ENCODE results near the gene P2RX1. TPM values are rescaled to one million over a fixed set of nuclear protein-coding genes. Genes with fewer than 3 reads are reported as not detected.
A peak's percentile ranks its signal among the peaks of the same experiment; 100 is the strongest.

P2RX1 gene
- total RNA-seq, 1 donor from 2014 or later: 0.16 TPM

DNA sequence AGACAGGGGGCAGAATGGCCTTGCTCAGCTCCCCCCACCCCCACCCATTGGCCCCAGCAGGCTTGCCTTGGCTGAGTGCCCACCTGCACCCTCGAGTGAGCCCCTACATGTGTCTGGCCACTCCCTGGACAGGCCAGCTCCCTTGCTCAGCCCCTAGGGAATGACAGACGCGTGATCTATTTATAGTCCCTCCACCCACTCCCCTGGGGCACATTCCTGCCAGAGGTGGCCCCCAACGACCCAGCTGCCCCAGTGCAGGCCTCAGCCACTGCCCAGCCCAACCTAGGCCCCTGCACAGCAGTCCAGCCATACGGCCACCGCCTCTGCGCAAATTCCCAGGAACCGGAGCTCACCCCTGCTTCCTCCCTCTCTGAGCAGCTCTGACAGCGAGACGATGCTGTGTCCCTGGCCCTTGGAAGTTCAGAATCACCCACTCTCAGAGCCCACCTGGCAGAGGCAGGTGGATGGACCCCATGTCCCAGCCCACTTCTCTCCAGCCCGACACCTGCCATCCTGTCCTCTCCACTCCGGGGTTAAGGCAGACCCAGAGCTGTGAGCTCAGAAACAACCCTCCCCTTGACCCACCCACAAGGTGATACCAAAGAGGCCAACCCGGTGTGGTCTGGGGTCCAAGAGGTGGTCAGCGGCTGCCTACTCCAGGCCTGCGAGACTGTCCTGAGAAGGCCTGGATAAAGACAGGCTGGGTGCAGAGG, 11.5 kb upstream of the P2RX1 start:
- DNase-seq (ENCODE audit: missing footprints): no peak
- intact Hi-C loops (cut with DNase I): no loop called here
- ATAC-seq: no peak

DNA sequence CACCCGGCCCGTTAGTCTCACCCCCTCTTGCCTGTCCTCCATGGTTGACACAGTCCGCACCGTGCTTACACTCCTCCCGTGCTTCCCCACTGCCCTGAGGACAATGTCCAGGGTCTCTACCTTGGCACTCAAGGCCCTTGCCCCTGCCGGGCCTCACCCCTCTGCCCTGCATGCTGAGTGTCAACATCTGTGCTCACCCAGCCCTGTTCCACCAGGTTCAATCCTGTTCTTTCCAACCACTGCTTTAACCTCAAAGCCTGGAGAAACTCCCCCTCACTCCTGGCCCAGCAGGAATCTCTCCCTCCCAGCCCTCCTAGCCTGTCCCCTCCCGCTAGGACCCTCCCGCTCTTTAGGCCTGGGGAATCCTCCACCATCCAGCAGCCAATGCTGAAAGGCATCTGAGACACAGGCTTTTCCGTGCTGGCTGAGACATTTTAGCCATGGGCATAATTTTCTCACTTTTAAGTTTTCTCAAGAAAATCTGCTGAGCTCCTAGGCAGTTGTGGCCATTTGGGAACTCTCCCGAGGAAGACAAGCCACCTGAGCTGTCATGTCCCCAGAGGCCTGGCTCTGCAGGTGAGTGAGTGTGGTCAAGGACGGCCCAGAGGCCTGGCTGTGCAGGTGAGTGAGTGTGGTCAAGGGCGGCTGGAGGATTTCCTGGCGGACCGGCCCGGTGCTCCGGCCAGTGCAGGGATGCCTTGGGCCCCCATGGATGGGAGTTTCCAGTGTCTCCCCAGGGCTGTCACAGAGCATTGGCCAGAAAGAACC, 10.8 kb upstream of the P2RX1 start:
- ATAC-seq (no peak), DNase-seq (ENCODE audit: missing footprints) (no peak)
- intact Hi-C loops (cut with DNase I): no loop called here

DNA sequence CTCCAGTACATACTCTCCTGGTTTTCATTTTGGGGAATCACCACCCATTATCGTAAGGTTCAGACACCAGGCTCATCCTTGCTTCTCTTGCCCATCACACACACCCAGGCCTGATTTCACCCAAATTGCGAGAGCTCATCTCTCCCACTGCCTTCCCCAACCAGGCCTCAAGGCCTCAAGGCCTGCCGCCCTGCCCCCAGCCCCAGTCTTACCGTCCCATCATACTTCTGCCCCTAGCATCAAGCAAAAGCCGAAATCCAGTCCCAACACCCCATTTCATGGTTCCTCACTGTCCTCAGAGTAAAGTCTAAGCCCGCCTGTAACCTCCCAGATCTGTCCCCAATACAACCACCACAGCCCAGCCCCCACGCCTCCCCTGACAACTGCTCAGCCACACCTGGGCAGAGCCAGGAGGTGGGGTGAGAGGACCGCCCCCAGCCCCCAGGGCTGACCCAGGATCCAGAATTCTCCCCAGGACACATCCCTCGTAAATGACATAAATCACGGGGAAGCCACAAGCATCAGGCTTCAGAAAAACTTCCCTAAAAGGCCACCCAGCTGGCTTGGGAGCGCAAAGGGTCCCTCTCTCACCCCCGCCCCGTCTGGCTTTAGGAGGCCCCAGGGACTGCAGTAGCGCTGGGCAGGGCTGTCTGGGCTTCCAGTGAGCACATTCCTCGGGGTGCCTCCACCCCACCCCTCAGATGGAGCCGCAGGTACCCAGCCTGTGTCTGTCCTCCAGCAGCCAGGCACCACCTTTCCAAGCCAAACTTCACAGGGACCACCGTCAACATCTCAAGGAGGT, 9.6 kb upstream of the P2RX1 start:
- ATAC-seq: no peak
- DNase-seq (ENCODE audit: missing footprints): no peak
- intact Hi-C loops (cut with DNase I): no loop called here

DNA sequence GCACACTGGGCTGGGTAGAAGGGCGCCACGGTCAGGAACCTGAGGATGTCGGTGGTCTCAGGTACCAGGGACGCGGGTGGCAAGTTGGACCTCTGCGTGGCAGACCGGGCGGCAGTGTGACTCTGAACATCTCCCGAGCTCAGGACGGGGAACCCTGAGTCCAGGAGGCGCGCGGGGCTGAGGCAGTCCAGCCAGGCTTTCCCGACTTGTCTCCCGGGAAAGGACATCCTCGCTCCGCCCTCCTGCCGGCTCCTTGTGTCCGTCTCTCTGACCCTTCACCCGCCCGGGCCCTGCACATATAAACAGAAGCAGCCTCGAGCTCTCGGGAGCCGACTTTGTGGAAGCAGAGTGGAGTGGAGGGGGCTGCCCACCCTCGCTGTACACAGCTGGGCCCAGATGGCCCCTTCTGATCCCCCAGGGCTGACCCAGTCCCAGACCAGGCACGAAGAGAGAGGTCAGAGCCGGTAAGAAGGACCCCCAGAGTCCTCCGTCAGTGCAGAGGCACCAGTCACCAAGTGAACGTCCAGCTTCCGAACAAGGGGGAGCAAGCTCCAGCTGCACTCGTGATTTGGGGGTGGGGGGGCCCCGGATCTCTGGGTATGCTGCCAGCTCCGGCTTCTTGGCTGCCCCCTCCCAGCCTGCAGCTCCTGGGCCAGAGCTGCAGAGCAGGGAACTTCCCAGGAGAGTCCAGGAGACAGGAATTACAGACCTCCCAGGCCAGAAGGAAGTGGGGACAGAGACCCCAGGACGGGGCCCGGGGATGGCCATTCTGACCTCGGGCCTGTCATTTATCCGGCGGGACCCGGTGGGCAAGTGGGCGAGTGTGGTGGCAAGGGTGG, 8.5 kb upstream of the P2RX1 start:
- ATAC-seq (peak; percentile 30), DNase-seq (ENCODE audit: missing footprints) (peak; percentile 71)
- intact Hi-C loops (cut with DNase I): no loop called here

DNA sequence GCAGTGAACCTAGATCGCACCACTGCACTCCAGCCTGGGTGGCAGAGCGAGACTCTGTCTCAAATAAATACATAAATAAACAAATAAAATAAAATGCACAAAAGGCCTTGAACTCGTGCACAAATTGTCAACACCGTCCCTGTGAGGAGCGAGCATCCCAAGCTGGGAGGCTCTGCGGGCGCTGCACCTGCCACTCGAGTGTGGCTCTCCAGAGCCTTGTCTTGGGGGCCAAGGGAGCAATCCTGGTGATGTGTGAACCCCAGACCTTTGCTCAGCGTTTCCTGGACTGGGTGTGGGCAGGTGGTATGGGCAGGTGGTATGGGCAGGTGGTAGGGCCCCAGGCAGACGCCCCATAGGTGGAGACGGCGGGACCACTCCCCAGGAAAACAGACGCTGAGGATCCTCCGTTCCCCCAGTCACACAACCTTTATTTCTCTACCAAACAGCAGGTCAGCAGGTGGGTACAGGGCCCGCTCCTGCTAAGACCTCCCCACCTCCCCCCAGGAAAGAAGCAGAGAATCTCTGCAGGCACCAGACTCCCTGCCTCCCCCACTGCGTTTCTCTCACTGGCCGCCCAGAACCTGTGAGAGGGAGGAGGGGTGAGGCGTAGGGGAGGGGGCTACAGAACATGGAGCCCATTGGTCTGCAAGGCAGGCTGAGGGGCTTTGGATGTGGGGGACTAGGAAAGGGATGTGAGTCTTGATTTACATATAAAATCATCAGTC, 7.4 kb upstream of the P2RX1 start:
- DNase-seq (ENCODE audit: missing footprints) (peak; percentile 32), ATAC-seq (no peak)
- intact Hi-C loops (cut with DNase I): no loop called here

DNA sequence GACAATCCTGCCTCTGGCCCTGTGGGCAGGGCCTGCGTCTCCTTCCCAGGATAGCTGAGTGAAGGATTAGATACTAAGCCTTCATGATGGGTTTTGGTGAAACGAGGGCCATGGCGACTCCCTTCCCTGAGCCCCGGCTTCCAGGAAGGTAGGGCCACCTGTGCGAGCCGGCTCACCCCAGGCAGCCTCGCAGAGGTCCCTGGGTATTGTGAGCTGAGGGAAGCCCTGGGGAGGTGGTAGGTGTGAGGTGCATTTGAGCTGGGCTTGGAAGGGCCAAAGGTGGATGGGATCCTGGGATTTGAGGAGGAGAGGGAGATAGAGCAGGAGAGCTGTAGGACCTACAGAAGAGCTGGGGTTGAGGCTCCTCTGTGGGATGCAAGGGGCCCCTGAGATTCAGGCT, 6.5 kb upstream of the P2RX1 start:
- intact Hi-C loops (cut with DNase I): no loop called here
- ATAC-seq (no peak), DNase-seq (ENCODE audit: missing footprints) (peak; percentile 32)

DNA sequence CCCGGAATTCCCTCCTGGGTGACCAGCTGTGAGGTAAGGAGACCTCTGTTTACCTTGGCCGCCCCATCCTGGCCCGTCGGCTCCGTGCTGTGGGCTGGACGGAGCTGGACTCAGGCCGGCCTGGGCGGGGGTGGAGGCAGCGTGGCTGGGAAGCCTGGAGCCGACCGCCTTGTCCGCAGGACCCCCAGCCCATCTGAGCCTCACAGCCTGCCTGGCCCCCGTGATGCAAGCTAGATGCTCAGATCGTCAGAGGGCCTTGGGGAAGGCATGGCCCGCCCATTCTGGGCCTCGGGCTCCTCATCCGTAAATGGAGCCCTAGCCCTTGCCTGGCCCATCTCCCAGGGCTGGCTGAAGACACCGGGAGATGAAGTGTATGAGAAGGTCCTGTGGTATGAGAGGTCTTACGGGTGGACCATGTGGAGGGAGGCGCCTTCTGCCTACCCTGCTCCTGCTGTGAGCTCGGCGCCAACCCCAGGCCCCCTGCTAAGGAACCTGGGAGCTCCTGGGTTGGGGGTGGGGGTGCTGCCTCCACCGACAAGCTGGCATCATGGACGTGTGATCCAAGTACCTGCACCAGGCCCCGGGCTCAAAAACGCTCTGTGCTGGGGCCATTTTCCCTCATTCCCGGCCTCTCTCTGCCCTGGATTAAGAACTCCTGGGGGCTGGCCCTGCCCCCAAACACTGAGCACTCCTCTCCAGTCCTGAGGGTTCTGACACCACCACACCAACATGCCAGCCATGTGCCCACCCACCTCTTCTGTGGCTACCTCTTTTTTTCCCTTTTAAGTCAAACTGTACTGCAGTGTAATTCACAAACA, 5.4 kb upstream of the P2RX1 start:
- ATAC-seq: no peak
- intact Hi-C loops (cut with DNase I): no loop called here
- DNase-seq (ENCODE audit: missing footprints): peak; percentile 66

DNA sequence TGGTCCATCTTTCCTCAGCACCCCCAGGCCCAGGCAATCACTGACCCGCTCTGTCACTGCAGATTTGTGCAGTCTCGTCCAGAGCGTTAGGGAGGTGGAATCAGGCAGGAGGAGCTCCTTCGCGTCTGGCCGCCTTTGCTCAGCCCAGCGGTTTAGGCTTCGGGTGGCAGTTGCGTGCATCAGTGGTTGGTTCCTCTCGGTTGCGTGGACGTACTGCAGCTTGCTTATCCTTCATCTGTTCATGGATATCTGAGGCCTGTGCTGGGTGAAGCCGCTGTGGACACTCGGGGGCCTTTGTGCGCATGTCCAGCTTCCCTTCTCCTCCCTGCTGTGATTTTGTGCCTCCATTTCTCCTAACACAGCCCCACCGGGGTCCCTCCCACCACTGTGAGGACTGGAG, 4.7 kb upstream of the P2RX1 start:
- peak; percentile 43 for DNase-seq (ENCODE audit: missing footprints)
- intact Hi-C loops (cut with DNase I): no loop called here
- no peak for ATAC-seq

DNA sequence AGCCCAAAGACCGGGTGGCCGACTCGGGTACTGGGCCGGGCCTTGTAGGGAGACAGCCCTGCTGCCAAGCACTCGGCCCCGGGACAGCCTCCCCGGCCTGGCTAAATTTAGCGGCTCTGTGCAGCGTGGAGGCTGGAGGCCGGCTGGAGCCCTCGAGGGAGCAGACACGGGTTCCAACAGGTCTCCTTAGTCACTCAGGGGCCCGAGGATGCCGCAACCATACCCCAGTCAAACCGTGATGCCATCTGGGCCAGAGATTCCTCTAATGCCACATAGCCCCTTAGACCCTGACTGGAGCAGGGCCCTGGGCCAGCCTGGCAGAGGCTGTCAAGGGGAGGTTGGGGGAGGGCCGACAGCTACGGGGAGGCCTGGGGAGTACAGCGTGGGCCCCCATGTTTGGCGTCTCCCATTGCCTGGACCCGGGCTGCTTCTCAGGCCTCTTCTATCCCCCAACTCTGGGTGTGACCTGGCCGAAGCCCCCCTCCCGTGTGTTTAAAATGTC, 2.9 kb upstream of the P2RX1 start:
- DNase-seq (ENCODE audit: missing footprints) (peak; percentile 11), ATAC-seq (peak; percentile 43)
- intact Hi-C loops (cut with DNase I): loop anchor here (5.0 kb wide), 1 partner anchor 83 kb away; no protein-coding TSS in a partner anchor

DNA sequence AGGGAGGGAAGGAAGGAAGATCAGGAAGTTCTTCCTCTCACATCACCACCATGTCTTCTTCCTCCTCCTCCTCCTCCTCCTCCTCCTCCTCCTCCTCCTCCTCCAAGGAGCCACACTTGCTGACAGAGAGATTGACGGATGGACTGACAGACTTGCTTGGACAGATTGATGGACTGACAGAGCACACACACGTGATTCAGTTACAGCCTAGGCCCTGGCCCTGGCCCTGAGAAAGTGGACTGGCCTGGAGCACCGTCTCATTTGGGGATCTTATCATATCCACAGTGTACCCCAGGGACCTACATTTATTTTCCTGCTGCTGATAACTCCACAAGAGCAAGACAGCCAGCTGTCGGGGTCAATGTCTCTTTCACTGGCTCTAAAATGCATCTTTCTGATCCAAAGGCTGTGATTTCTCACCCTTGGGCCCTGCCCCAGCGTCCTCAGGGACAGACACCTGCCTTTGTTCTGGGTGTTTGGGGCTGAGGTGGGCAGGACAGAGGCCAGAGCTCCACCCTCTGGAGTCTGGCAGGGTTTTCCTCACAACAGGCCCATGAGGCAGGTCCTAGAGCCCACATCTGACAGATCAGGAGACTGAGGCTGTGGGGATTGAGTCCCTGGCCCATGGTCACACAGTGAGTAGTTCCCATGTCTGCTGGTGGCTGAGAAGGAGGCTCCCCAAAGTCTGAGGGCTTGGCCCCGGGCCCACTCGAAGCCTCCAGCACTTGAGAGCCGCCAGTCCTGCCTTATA, 2.3 kb upstream of the P2RX1 start:
- ATAC-seq (peak; percentile 66), DNase-seq (ENCODE audit: missing footprints) (peak; percentile 62)
- intact Hi-C loops (cut with DNase I): loop anchor here (5.0 kb wide), 1 partner anchor 84 kb away; no protein-coding TSS in a partner anchor

DNA sequence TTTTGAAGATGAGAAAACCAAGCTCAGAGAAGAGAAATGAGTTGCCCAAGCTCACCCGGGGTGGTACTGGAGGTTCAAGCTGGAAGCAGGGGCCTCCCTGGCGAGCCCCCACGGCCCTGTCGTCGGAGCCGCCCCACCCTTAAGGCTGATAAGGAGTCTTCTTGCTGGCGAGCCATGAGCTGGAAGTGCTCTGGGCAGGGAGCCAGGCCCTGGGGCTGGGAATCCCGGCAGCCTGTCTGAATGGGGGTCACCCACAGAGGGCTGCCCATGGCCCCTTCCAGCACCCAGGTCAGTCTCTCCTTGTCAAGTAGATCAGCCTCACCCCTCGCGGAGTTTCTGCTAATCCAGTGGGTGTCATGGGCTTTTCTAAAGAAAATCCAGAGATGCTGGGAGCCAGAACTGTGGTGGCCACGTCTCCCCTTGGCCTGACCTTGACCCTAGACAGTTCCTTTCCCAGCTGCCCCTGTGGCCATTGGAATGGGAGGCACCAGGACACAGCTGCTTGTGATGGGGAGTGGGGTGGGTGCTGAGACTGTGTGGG, 1.2 kb upstream of the P2RX1 start:
- ATAC-seq (no peak), DNase-seq (ENCODE audit: missing footprints) (peak; percentile 81)
- intact Hi-C loops (cut with DNase I): loop anchor here (5.0 kb wide), 1 partner anchor 85 kb away; no protein-coding TSS in a partner anchor

DNA sequence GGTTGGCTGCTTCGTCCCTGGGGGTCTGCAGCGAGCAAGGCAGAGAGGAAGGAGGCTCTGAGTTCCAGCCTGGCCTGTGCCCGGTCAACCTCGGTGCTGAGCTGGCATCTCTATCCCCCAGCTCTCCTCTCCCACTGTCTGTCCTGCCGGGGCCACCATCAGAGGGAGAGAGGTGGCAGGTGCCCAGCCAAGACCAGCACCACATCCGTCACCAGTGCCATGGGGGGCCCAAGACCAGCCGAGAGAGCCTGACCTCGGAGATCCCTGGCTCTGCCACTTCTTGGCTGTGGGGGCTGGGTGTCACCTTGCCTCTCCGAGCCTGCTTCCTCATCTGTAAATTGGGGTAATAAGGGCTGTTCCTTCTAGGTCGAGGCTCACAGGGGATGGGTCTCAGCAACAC, 560 bp upstream of the P2RX1 start:
- intact Hi-C loops (cut with DNase I): loop anchor here (5.0 kb wide), 1 partner anchor 85 kb away; no protein-coding TSS in a partner anchor
- ATAC-seq (no peak), DNase-seq (ENCODE audit: missing footprints) (peak; percentile 57)

DNA sequence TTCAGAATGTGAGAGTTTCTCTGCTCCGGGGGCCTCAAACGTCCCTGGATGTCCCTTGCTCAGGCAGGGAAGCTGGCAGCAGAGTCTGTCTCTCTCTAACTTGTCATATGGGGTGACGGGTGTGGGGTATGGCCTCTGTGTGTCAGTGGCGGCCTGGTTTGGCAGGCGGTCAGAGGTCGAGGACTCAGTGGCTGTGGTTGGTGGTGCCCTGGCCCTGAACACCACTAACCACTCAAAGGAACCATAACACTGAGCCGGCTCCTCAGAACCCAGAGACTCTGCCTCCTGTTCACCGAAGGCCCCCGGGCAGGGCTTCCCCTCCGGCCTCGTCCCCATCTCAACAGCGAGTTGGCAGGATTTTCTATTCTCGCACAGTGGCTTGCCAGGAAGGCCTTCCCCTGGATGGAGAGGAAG, 677 bp downstream of the P2RX1 start:
- intact Hi-C loops (cut with DNase I): loop anchor here (5.0 kb wide), 1 partner anchor 87 kb away; no protein-coding TSS in a partner anchor
- ATAC-seq: no peak
- no peak for DNase-seq (ENCODE audit: missing footprints)

DNA sequence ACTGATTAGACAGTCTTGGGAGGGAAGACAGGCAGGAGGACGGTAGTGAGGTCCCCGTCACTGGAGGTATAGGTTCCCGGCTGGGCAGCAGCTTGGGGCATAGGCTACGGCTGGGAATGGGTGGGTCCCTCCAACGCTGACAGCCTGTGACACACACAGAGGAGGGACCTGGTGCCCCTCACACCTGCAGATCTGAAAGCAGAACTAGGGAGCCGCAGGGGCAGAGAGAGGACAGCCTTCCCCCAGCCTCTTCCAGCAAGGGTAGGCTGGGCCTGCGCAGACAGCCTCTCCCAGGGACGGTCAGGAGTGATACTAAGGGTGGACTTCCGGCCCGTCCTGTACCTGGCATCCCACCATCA, 2.0 kb downstream of the P2RX1 start:
- DNase-seq (ENCODE audit: missing footprints) (no peak), ATAC-seq (no peak)
- intact Hi-C loops (cut with DNase I): loop anchor here (5.0 kb wide), 2 partner anchors 47 to 163 kb away; no protein-coding TSS in a partner anchor

DNA sequence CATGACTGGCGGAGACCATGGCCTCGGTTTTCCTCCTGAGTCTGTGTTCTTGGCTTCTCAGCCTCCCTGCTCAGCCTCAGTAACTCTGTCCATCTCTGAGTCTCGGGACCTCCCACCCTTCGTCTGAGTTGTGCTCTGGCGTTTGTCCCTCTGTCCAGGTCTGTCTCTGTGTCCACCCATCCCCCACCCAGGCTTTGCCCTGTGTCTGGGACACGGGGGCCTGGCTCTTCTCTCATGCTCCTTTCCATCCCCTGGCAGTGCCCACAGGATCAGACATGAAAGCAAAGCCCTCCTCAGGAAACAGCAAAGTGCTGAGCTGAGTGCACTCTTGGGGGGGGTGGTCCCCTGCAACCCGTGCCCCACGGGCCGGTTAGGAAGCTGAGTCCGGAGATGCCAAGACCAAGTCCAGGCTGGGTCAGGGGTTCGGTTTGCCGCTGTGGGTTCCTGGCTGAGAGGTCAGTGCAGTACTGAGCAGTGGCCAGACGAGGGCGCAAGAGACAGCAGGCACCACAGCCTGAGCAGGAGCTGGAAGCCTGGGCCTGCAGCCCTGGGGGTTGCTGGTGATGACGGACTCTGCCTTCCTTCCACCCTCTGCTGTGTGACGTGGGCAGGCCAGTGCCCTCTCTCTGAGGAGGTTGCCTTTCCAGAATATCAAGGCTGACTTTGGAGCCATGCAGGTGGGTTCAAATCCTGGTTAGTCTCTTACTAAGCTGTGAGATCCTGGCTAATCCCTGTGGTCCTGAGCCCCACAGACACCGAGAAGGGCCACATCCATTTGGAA, 2.5 kb downstream of the P2RX1 start:
- intact Hi-C loops (cut with DNase I): loop anchor here (2.0 to 5.0 kb wide), 3 partner anchors 46 to 175 kb away; no protein-coding TSS in a partner anchor
- DNase-seq (ENCODE audit: missing footprints): peak; percentile 92

More for the DNA sequence above, 2.5 kb downstream of the P2RX1 start:
- peak; percentile 72 for ATAC-seq
